ENCODE measurements around the gene RNU5D-1.
A peak's percentile ranks its signal among the peaks of the same experiment; 100 is the strongest.
"Not testable (repeated sequence)": the region's sequence is repeated elsewhere in the genome, so short reads cannot be mapped to it uniquely, and the experiment has no call there.

The RNU5D-1 gene

GRCh38 chr1:44724955-44725698, 5.8 kb downstream of the RNU5D-1 start:
- no peak for DNase-seq

DNA sequence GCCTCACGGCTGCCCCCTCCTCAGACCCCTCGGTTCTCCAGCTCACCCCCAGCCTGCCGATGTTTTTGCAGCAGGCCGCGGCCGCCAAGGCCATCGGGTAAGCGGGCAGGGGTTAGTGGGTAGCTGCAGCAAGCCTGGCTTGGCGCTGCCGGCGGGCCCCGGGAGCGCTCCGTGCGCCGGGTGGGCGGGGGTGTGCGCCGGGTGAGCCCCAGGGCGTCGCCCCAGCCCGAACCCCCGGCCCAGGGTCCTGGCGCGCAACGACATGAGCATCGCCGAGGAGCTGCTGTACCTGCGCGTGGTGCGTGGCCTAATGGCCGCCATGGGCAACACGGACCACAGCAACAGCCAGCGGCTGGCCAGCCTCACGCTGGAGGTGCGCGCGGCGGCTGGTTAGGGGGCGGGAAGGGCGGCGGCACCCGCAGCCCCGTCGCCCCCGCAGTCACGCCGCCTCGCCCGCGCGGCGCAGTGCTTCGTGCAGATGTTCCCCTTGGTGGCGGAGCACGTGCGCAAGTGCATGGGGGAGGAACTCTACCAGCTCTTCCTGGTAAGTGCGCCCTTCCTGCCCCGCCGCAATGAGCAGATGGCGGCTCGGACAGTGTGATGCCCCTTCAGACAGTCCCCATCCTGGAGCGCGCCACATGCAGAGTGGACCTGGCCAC, 6.5 kb downstream of the RNU5D-1 start:
- no peak for DNase-seq

DNA sequence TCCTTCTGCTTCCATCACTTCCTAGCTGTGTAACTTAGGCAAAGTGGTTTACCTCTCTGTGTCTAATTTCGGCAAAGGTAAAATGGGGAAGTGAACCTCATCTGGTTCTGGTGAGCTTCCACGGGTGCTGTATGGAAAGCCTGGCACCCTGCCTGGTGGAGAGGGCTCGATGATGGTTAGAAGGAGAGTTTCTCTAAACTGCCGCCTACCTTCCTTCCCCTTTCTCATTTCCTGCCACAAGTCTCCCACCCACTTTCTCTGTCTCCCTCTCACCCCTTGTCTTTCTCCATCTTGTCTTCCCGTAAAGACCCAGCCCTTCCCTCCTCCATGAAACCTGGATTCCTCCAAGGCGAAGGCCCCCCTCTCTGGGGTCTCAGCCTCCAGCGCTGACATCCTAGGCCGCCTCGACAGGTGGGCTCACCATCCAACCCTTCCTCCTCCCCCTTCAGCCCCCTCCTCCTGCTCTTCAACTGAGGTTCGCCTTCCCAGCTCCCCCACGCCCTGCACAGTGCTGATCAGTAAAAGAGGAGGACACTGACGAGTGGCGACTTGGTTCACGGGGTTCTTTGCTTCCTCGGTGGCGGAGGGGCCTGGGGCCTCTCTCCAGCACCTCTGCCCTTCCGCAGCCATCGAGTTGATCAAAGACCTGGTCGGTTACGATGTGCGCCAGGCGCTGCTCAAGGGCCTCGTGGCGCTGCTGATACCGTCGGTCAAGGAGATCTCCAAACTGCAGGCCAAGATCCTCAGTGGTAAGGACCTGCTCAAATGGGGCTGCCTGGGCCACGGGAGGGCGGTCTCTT, 7.3 kb downstream of the RNU5D-1 start:
- no peak for DNase-seq

DNA sequence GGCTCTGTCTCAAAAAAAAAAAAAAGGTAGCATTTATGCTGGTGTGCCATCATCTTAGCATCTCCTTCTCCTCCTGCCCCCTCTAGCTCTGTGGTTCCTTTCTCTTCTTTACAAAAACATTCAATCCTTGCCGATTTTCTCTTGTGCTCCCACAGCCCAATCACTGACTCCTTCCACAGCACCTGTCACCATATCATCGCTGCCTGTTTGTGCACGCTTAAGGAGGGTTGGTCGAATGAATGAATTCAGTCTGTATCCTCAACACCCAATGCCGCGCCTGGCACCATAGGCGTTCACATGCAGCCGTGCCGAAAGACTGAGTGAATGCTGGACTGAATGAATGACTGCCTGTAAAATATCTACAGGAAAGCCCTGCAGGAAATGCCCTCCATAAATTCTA, 7.9 kb downstream of the RNU5D-1 start:
- DNase-seq: no peak

DNA sequence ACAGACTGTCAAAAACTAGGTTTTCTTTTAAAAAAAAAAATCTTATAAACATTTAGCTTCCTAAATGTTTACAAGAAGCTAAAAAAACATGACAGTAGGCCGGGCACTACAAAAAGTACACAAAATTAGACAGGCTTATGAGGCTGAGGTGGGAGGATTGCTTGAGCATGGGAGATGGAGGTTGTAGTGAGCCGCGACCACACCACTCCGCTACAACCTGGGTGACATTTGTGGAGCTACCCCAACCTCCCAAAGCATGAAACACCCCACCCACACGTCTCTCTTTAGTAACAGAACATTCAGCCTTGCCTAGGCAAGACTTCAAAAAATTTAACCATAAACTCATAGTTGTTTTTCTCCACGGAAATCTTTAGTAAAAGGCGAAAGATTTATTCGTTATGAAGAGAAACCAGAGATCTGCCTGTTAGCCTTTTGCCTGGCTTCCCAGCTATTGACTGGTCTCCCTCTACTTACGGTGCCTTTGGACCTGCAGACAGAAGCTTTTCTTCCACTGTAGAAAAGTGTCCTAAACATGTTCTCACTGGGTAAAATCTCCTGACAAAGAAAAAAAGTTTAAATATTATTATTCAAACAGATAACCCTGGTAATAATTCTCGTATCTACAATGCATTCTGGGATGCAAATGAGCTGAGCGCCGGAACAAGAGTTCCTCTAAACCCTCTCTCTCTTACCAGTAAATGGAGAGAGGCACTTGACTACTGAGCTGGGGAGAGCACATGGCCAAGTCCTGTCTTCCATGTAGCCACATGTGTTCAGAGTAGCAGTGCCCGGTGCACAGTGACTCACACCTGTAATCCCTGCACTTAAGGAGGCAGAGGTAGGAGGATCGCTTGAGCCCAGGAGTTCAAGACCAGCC, 9.2 kb downstream of the RNU5D-1 start:
- peak; percentile 99 for DNase-seq

- no peak for DNase-seq
Measured at GRCh38 chr1:44720281-44720680, 10.7 kb downstream of the RNU5D-1 start.

- no peak for DNase-seq
Measured at GRCh38 chr1:44719318-44719717, 11.7 kb downstream of the RNU5D-1 start.

DNA sequence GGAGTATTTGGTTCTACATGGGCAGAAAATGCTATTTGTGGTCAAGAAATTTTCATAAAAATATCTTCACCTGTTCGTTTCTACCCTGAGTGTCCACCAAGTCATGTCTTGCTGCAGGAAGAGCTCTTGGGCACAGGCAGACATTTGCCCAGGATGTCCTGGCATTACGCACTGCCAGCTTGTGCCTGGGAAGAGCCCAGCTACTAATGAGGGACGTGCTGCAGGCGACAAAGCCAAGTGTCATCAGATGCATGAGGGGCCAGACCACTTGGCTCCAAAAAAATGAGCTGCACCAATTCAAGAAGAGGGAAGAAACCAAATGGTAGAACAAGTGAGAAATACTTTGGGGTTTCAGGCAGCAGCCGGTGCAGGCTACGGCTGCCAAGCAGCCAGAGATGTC, 12.9 kb downstream of the RNU5D-1 start:
- DNase-seq: no peak

DNA sequence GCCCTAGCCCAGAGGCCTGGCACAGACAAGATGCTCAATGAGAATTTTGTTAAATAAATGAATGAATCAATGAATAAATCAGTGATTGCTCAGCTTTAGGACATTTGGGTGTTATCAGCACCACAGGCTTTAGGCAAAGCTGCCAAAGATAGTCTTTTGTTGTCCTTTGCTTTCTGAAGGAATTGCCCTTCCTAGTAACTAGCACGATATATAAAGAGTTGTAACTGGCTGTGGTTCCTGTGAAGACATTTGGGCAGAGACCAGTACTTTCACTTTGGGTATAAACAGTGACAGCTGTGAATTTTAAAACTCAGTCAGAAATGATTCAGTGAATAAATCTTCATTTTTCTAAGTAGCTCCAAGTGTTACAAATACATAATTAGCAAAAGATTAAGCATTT, 13.3 kb downstream of the RNU5D-1 start:
- DNase-seq: no peak

- no peak for DNase-seq
Measured at GRCh38 chr1:44717156-44717555, 13.8 kb downstream of the RNU5D-1 start.

GRCh38 chr1:44714944-44715571, 15.9 kb downstream of the RNU5D-1 start:
- peak; percentile 89 for DNase-seq

GRCh38 chr1:44714532-44714931, 16.4 kb downstream of the RNU5D-1 start:
- DNase-seq: no peak

DNA sequence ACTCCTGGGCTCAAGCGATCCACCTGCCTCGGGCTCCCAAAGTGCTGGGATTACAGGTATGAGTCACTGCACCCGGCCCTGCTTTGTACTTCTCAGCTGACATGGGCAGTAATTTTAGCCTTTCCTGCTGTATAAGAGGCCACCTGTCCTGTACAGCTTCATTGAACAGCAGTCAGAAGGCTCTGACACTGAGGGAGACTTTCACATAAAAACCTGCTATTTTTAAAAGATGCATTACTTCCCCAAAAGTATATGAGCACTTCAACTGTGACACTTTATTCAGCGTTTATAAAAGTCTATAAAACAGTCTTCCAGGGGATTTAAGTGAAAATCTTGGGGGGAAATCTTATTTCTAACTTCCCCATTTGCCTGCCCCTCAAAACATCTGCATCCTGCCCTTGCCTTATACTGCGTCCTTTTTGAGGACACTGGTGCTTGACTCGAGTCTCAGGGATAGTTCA, 17.6 kb downstream of the RNU5D-1 start:
- no peak for DNase-seq

DNA sequence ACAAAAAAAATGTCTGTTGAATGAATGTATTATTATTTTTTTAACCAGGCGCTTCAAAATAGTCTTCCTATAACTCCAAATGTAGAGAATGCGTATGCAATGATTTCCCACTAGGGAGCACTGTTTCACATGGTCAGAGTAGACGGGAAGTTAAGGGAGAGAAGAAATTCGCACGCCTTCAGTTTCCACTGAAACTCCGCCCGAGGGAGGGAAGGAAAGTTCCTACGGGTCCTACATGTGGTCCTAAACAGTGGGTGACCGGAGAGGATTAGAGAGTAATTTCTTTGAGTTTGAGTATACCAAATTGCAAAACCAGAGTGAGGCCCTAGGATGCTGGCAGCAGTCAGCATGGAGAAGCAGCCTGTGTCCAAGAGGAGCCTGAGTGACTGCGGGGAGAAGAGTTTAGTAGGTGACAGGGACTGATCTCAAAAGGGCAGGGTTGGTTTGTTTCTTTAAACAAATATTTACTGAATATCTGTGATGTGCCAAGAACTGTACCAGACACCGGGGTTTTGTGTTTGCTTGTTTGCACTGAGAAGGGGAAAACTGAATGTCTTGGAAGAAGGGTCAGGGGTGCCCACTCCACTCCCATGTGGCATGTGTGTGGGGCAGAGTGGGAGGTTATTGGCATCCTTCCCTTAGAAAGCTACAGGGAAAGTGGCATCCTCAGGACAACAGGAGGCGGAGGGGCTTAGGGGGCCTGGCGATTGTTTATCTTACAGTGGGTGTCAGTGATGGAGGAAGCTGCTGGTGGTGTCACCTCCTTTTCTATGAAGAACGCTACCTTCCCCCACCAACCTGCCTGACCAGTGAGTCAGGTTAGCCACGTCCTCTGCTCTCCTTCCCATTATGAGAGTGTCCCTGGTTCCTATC, 22.8 kb downstream of the RNU5D-1 start:
- peak; percentile 30 for DNase-seq

GRCh38 chr1:44707112-44707881, 23.7 kb downstream of the RNU5D-1 start:
- DNase-seq: no peak

- DNase-seq: no peak
Measured at GRCh38 chr1:44705938-44706337, 25.0 kb downstream of the RNU5D-1 start.

- no peak for DNase-seq
Measured at GRCh38 chr1:44705470-44705869, 25.5 kb downstream of the RNU5D-1 start.

GRCh38 chr1:44701141-44701573, 29.8 kb downstream of the RNU5D-1 start:
- DNase-seq: no peak

GRCh38 chr1:44700573-44700972, 30.4 kb downstream of the RNU5D-1 start:
- DNase-seq: no peak

DNA sequence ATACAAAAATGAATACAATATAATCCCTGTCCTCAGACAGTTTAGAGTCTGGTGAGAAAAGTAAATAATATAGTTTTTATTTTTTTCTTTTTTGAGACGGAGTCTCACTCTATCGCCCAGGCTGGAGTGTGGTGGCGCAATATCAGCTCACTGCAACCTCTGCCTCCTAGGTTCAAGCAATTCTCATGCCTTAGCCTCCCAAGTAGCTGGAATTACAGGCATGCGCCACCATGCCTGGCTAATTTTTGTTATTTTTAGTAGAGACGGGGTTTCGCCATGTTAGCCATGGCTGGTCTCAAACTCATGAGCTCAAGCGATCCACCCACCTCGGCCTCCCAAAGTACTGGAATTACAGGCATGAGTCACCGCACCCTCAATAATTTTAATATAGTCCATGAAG, 31.6 kb downstream of the RNU5D-1 start:
- DNase-seq: not testable (repeated sequence)
